HG03175 (cell line): ENCODE data around the gene KRTAP9-3.
"Not testable (repeated sequence)": the region's sequence is repeated elsewhere in the genome, so short reads cannot be mapped to it uniquely, and the experiment has no call there.

Experiments
- ATAC-seq: cut with Tn5 transposase; IDR thresholded peaks from one replicate; pipeline ENCODE4 v1.9.1; 2021; ENCODE audit warnings: mild to moderate bottlenecking, moderate library complexity; ENCODE audit not compliant: unreplicated experiment

KRTAP9-3 gene, protein sequence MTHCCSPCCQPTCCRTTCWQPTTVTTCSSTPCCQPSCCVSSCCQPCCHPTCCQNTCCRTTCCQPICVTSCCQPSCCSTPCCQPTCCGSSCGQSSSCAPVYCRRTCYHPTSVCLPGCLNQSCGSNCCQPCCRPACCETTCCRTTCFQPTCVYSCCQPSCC

DNA sequence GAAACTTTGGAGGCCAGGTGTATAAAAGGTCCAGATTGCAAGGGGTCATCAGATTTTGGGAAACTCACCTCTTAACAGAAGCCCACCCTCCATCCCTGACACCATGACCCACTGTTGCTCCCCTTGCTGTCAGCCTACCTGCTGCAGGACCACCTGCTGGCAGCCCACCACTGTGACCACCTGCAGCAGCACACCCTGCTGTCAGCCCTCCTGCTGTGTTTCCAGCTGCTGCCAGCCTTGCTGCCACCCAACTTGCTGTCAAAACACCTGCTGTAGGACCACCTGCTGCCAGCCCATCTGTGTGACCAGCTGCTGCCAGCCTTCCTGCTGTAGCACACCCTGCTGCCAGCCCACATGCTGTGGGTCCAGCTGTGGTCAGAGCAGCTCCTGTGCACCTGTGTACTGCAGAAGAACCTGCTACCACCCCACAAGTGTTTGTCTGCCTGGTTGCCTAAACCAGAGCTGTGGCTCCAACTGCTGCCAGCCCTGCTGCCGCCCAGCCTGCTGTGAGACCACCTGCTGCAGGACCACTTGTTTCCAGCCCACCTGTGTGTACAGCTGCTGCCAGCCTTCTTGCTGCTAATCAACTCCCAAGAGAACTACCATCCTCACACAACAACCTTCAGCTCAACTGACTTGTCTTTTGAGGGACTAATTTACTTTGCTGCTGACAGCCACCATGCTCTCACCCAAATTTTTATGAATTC is at the start of gene KRTAP9-3:
KRTAP9-3 (plus strand) TSS at position 51 of the 707 bp plus-strand sequence; CDS start at position 104, 53 bp downstream.
- not testable (repeated sequence) for ATAC-seq

- no peak for ATAC-seq
Observed at GRCh38 chr17:41184480-41184961, 47.7 kb upstream of the KRTAP9-3 start, which contains the start of gene KRTAP4-1. Gene KRTAP4-1 (minus strand): TSS chr17:41184911. CDS start chr17:41184854, 57 bp downstream.

DNA sequence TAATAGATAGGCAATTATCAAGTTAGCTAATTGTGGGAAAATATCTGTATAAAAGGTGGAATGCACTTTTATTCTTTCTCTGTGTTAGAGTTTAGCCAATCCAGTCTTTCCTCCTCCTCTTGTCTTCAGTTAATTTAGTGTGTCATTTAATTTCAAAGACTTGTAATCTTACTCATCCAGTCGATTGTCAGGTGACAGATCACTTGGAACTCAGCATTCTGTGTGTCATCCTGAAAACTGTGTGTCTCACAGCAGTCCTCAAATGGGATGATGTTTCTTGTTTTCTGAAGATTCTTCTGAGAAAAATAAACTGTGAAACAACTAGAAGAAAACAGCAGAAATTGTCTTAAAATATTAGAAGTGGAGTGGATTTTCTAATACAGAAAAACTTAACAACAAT is 47.2 kb upstream of the KRTAP9-3 start:
- no peak for ATAC-seq

- no peak for ATAC-seq
Observed at GRCh38 chr17:41186872-41187271, 45.4 kb upstream of the KRTAP9-3 start.

DNA sequence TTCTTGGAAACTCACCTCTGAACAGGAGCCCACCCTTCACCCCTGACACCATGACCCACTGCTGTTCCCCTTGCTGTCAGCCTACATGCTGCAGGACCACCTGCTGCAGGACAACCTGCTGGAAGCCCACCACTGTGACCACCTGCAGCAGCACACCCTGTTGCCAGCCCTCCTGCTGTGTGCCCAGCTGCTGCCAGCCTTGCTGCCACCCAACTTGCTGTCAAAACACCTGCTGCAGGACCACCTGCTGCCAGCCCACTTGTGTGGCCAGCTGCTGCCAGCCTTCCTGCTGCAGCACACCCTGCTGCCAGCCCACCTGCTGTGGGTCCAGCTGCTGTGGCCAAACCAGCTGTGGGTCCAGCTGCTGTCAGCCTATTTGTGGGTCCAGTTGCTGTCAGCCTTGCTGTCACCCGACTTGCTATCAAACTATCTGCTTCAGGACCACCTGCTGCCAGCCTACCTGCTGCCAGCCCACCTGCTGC is 42.4 kb upstream of the KRTAP9-3 start, which contains the start of gene KRTAP9-1:
KRTAP9-1 (plus strand) TSS at position 51 of the 482 bp plus-strand sequence; CDS start at position 51, 0 bp downstream.
- not testable (repeated sequence) for ATAC-seq

DNA sequence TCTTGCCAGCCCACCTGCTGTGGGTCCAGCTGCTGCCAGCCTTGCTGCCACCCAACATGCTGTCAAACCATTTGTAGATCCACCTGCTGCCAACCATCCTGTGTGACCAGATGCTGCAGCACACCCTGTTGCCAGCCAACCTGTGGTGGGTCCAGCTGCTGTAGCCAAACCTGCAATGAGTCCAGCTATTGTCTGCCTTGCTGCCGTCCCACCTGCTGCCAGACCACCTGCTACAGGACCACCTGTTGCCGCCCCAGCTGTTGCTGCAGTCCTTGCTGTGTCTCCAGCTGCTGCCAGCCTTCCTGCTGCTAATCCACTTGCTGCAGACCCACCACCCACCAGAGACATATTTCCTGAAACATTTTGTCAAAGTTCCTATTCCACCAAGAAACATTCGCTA is 41.9 kb upstream of the KRTAP9-3 start:
- no peak for ATAC-seq

GRCh38 chr17:41196068-41196467 is 36.2 kb upstream of the KRTAP9-3 start:
- ATAC-seq, result no peak

DNA sequence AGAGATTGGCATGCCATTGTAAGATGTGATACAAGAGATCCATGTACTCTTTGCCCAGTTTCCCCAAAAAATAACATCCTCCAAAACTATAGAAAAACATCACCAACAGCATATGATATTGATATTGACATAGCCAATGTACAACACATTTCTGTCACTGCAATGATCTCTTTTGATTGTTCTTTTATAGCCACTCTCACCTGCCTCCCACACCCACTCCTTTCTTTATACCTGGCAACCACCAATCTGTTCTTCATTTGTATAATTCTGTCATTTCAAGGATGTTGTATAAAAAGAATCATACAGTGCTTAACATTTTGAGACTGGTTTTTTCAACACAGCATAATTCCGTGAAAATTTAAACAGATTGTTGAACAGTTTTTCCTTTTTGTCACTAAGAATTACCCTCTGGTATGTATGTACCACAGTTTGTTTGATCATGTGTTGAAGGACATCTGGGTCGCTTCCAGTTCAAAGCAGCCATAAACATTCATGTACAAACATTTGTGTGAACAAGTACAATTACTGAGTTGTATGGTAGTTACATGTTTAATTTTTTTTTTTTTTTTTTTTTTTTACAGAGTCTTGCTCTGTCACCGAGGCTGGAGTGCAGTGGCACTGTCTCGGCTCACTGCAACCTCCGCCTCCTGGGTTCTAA is 32.7 kb upstream of the KRTAP9-3 start:
- no peak for ATAC-seq

GRCh38 chr17:41211845-41212466 is 20.3 kb upstream of the KRTAP9-3 start:
- ATAC-seq, result no peak

DNA sequence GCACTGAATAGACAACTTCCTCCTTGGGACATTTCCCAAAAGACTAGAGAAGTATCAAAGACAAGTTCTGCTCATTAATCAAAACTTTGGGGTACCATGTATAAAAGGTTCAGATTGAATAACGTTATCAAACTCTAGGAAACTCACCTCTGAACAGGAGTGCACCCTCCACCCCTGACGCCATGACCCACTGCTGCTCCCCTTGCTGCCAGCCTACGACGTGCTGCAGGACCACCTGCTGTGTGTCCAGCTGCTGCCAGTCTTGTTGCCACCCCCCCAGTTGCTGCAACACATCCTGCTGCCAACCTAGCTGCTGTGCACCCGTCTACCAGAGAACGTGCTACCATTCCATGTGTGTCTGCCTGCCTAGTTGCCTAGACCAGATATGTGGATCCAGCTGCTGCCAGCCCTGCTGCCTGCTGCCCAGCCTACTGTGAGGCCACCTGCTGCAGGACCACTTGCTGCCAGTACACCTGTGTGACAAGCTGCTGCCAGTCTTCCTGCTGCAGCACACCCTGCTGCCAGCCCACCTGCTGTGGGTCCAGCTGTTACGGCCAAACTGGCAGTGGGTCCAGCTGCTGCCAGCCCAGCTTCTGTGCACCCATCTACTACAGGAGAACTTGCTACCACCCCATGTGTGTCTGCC is 19.6 kb upstream of the KRTAP9-3 start:
- no peak for ATAC-seq

GRCh38 chr17:41215681-41216080 is 16.6 kb upstream of the KRTAP9-3 start:
- ATAC-seq, result no peak

DNA sequence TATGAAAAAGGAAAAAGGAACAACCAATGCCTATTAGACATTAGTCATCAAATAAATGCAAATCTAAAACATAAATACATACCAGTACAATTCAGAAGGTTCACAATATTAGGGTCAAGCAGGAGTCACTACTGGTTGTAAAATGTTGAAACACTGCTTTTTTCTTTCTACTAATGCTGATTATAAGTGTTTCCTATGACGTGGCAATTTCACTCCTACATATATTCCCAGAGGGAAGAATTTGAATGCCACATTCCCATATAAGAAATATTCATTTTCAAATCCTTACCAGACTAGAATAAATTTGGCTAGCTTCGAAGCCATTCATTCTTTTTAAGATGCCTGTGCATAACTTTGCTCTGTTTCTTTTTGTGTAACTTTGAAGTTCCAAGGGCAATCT is 8.4 kb upstream of the KRTAP9-3 start:
- no peak for ATAC-seq

- no peak for ATAC-seq
Observed at GRCh38 chr17:41226051-41226450, 6.2 kb upstream of the KRTAP9-3 start.

GRCh38 chr17:41226598-41227095 is 5.6 kb upstream of the KRTAP9-3 start, which contains the start of gene KRTAP9-2:
Gene KRTAP9-2 (plus strand): TSS chr17:41226648. CDS start chr17:41226655, 7 bp downstream.
- ATAC-seq, result not testable (repeated sequence)

GRCh38 chr17:41230094-41230493 is 2.2 kb upstream of the KRTAP9-3 start:
- ATAC-seq, result no peak

- ATAC-seq, result no peak
Observed at GRCh38 chr17:41231731-41232130, 518 bp upstream of the KRTAP9-3 start.

DNA sequence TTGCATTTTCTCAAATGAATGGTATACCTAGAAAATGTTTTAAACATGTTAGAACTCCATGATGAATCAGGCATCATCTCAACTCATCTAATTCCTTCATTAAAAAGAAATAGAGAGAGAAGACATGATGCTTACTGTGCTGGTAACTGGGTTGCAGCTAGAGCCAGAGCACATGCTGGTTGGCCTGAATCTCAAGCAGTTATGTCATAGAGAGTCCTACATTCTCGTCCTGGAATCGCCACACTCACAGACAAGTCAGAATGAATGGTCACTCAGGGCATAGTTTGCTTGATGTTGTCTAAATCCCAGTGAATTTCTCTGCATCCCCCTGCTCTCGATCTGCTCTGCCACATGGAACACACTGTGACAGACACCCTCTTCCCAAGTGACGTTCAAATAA is 4.9 kb downstream of the KRTAP9-3 start:
- ATAC-seq, result not testable (repeated sequence)

- ATAC-seq, result not testable (repeated sequence)
Observed at GRCh38 chr17:41237949-41238437, 5.7 kb downstream of the KRTAP9-3 start, which contains the start of gene KRTAP9-8. Gene KRTAP9-8 (plus strand): TSS chr17:41237999. CDS start chr17:41238052, 53 bp downstream.

GRCh38 chr17:41246995-41247787 is 14.9 kb downstream of the KRTAP9-3 start:
- ATAC-seq, result not testable (repeated sequence)
